Esophagus mucosa (tissue), 1 donor: Measurements from ENCODE around the gene GNB1L. TPM values are rescaled to one million over a fixed set of nuclear protein-coding genes. Genes with fewer than 3 reads are reported as not detected.
A peak's percentile ranks its signal among the peaks of the same experiment; 100 is the strongest.
"Not testable (repeated sequence)": the region's sequence is repeated elsewhere in the genome, so short reads cannot be mapped to it uniquely, and the experiment has no call there.

ENCODE experiments used
- ATAC-seq: fragments of 200-7000 bp; cut with Tn5 transposase; one replicate; pipeline ENCODE4 v1.9.1; 2020
- total RNA-seq: library from RNA; stranded (reverse); gene quantifications from one replicate; pipeline ENCODE4 v1.2.4, GENCODE V29; 2023
- donor health status: DM: yes; HTN: yes; CAD: no.

GNB1L gene
- total RNA-seq, 1 donor from 2014 or later: 3.9 TPM

GRCh38 chr22:19889951-19890350 is 35.3 kb upstream of the GNB1L start:
- no peak for ATAC-seq

- ATAC-seq: no peak
These were observed 33.6 kb upstream of the GNB1L start for GRCh38 chr22:19888131-19888746.

- no peak for ATAC-seq
These were observed 32.7 kb upstream of the GNB1L start for GRCh38 chr22:19887256-19887985.

- peak; percentile 15 for ATAC-seq
These were observed 32.1 kb upstream of the GNB1L start for GRCh38 chr22:19886605-19887255.

GRCh38 chr22:19885841-19886592 is 31.3 kb upstream of the GNB1L start:
- ATAC-seq: no peak

- ATAC-seq: no peak
These were observed 30.5 kb upstream of the GNB1L start for GRCh38 chr22:19884954-19885751.

GRCh38 chr22:19884161-19884953 is 29.7 kb upstream of the GNB1L start:
- no peak for ATAC-seq

- not testable (repeated sequence) for ATAC-seq
These were observed 28.8 kb upstream of the GNB1L start for GRCh38 chr22:19883446-19883845.

- no peak for ATAC-seq
These were observed 28.0 kb upstream of the GNB1L start for GRCh38 chr22:19882446-19883381.

GRCh38 chr22:19880786-19881569 is 26.3 kb upstream of the GNB1L start:
- peak; percentile 38 for ATAC-seq

- no peak for ATAC-seq
These were observed 25.5 kb upstream of the GNB1L start for GRCh38 chr22:19879992-19880785.

GRCh38 chr22:19879643-19879991 is 24.9 kb upstream of the GNB1L start:
- no peak for ATAC-seq

GRCh38 chr22:19879246-19879570 is 24.5 kb upstream of the GNB1L start:
- no peak for ATAC-seq

GRCh38 chr22:19878461-19879245 is 24.0 kb upstream of the GNB1L start:
- no peak for ATAC-seq

- ATAC-seq: no peak
These were observed 23.1 kb upstream of the GNB1L start for GRCh38 chr22:19877626-19878339.

- ATAC-seq: no peak
These were observed 22.4 kb upstream of the GNB1L start for GRCh38 chr22:19876941-19877625.
